ENCODE data around the gene ADTRP.
"Not testable (repeated sequence)": the region's sequence is repeated elsewhere in the genome, so short reads cannot be mapped to it uniquely, and the experiment has no call there.

The ADTRP gene

DNA sequence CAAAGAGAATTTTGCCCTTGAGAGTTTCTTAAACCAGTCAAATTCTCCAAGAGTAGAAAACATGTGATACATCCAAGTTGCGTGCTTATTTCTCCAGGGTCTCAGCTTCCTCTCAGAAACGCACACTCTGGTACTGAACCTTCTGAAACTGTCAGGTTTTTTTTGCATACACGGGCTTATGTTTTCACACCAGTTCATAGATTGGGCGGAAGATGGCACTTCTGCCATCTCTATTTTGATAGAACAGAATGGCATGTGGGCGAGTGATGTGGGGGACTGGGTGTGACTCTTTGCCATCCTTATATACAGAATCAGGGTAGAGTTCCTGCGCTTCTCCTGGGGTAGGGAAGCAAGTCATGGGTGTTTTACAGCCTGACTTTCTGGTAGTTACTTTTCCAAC lies 56.4 kb downstream of the ADTRP start:
- DNase-seq = no peak

DNA sequence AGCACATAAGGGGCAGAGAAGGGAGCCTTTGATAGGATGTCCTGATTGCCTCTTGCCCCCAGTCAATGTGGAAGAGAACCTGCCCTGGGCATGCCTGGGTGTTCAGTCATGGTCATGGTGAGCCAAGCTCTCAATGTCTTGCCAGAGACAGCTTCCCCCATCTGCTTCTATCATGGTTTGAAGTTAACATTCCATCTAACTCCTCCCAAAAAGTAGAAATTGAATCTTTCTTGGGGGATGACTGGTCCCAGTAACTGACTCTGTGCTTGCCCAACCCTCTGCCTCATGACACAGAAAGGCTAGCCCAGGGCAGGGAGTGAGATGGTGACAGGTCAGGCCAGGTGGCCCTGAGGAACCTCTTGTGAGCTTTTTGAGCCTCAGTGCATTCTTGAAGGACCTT lies 60.1 kb downstream of the ADTRP start:
- DNase-seq = no peak

DNA sequence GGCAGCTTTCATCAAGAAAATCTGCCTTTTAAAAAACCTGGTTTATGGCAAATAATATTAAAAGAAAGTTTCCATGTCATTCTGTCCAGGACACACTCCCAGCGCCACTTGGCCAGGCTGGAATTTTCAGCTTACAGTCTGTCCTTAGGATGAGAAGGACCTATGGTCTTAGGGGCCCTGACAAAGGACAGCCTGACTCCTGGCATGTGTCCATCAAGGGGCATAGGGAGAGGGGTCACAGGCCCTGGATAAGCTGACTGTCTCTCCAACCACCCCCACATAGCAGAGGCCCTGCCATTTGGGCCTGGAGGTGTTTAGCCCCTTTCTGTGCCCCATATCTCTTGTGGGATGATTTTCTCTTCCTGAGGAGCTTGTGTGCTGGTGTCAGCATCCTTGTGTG lies 60.6 kb downstream of the ADTRP start:
- DNase-seq = no peak

DNA sequence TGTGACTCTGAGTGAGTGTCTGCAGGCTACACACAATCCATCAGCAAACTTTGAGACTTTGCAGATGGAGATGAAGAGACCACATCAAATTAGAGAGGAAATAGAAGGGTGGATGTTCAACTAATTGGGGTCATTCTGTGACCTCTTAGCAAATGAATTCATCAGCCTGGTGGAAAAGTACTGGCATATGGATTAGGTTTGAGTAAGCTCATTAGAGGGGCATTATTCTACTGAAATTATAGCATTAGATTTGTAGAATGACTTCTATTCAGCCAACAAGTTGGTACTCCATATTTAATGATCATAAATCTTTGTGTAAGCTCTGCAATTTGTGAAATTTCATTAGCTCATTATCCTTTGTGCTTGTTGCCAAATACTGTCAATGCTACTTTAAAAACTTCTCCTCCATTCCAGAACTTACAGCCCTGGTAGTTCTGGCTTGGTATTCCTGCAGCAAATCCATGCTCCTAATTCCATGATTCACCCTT lies 63.8 kb downstream of the ADTRP start:
- DNase-seq = no peak

DNA sequence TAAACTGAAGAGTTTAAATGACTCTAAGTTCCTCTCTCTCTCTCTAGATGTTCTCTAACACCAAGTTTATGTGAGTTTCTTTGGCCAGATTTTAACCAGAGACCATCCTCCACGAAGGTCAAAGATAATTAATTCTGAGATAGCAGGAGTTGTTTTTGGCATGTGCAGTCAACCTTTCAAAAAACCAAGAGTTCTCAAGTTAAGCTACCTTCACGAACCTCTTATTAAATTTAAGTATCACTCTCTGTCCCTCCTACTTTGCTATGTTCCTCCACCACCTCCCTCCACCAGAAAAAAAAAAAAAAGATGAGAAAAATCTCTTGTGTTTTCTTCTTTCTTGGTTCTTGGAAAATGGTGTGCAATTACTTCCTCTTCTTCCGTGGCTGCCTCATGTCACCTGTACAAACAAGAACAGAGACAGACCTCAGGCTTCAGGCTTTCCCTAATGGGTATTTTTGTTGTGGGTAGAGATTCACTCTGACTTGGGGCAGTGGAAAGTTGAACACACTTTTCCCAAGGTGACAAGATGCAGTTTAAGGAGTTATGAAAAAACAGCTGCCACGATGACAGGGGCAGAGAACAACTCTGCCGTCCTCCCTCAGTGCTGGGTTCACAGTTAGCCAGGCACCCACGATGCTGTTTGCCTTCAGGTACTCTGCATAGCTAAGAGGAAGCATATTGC lies 64.3 kb downstream of the ADTRP start:
- DNase-seq = peak; percentile 42 to 44

DNA sequence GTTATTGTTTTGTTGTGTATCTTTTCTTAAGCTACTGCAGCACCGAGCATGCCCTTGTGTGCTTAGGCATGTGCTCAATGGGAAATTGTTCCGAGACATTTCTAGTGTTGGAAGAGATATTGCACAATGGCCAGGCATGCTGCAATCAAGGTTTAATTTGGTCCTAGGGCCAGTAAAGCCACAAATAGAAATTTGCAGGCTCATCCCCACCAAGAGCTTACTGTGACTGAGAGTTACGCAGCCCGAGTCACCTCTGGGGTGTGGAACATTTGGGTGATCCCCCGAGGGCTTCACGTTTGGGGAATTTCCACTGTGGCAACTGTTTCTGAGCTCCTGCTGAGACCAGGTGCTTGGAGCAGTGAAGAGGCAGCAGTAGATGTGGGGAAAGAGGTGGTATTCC lies 65.8 kb downstream of the ADTRP start:
- peak; percentile 57 to 63 for DNase-seq

DNA sequence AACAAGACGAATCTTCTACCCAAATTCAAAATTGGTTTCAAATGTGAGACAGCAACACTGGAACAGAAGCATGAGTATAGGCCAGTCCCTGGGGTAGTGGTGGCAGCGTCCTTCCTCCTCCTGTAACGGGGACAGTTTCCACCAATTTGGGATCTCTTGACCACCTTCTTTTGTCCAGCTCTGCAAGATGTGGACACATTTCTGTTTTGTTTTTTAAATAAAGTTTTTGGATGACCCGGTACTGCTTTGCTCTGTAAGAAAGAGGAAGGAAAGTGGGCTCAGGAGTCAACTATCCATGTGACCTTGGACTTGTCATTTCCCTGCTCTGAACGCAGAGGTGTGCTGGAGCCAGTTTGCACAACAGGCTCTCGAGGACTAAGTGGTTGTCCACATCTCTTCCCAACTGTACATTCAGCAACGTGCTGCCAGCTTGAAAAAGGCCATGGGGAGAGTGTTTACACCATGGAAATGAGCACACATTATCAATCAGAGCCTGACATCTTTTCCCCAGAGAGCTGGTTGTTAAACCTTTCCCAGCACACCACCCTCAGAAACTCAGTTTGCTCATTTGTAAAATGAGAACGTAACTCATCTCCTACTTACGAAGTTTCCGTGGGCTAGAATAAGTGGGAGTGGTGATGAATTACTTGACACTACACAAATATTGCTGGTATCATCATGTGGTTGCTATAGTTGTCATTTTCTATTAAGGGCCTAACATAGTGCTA lies 66.5 kb downstream of the ADTRP start:
- peak in 1 of 2 donors; percentile 52 for DNase-seq

DNA sequence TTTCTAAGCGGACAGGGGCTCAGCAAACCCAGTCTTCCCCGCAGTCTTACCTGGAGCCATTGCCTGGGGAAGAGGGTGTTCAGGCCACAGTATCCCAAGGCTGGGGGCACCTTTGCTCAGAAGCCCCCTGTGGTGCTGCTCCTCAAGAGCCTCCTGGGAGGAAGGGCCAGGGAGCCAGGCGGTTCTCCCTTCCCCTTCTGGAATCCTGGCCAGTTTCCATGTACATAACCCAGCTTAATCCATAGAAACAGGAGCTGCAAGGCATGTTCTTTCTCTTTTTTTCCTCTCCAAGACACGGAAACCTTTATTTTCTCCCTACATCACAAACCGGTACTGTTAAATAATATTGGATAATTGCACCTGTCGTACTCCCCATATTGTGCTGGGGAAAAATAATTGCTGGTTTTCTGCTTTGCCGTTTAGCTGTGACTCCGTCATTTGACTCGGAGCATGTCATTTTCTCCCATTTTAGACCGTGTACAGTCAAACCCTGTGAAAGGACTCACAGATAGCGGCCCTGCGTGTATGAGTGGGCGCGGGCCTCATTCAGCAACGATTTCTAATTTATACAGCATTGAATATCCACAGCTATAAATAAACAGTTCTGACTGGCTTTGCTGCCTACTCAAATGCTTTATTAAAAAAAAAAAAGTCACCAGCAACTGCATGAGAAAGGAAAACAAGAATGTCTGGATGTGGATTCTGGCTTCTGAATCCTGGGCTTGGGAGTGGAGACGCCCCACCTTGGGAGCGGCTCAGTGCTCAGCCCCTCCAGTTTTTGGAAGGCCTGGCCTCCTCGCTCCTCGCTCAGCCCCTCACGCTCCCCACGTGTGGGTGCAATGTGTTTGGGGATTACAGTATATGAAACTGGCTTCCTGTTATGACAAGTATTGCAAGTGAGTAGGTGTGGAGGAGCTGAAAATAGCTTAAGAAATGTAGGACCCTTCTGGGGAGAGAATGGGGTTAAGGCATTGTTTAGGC lies 67.3 kb downstream of the ADTRP start:
- peak; percentile 79 to 82 for DNase-seq

DNA sequence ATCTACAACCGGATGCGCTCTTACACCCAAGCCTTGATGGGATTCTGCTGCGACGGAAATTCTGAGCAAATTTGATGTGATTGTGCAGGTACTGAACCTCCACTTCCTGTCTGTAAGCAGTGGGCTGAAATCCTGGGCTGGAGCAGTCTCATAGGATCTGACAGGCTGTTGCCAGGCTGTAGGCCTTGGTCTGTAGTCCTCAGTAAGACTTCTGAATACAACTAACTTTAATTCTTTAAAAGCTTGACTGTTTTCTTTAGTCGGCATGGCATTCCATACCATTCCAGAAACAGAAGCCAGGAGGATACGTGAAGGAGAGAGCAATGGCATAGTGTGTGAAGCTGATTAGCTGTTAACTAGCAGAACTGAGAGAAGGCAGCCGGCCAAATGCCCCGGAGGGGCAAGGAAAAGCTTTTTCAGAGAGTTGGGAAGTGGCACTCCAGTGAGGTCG lies 68.3 kb downstream of the ADTRP start:
- DNase-seq = peak; percentile 60 to 68

DNA sequence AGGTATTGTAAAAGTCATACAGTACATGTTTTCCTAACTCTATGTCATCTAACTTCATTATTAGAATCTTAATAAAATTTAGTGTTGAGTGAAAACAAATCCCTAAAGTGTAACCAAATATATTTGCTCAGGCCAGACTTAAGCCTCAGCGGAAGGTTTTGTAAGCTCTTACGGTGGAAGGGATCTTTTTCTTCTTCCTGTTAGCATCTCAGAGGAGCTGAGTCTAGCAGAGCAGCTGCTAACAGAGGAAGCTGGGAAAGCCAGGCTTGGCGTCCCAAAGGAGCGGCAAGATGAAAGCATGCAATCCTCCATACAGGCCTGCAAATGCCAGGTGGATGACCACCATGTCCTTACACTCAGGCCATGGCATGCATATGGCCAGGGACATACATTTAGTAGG lies 72.4 kb downstream of the ADTRP start:
- no peak for DNase-seq

DNA sequence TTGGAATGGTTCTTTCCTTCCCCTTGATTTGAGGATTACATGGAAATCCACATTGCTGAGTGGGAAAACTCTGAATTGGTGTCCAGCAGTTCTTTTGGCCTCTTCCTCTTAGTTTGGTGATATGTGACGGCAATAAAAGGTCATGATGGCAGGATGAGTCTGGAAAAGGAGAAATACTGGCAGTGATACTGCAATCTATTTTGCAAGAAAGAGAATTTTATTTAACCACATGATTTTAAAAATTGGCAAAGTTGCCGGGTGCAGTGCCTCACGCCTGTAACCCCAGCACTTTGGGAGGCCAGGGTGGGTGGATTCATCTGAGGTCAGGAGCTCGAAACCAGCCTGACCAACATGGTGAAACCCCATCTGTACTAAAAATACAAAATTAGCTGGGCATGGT lies 73.1 kb downstream of the ADTRP start:
- no peak for DNase-seq

DNA sequence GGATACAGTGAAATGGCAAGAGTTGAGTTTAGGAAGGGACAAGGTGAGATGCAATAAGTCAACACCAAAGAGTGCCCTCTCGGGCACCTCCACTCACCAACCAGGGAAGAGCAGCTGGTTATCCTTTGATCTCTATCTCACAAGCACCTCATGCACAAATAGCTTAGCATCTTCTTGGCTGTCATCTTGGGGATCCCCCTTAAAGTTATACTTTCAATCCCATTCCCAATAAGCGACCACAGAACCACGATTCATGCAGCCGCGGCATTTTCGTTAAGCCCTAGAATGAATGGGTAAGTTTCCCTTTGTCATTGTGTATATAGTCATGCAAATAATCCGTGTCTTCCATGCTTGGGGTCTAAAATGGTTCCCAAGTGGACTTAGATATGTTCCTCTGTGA lies 73.5 kb downstream of the ADTRP start:
- peak in 1 of 2 donors; percentile 45 for DNase-seq

DNA sequence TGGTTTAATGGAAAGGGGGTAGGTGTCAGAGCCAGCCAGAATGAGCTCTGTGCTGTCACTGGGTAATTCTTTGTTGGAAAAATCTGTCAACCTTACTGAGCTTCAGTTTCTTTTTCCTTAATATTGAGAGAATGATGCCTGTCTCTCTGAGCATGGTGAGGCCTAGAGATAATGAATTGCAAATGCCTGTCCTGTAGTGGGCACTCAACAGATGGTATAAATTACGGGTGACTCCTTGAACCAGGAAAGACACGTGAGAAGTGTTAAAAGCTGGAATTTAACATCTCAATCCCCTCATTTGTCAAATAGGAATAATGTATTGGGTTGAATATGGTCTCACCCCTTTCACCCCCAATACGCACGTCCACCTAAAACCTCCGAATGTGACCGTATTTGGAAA lies 74.9 kb downstream of the ADTRP start:
- no peak for DNase-seq

DNA sequence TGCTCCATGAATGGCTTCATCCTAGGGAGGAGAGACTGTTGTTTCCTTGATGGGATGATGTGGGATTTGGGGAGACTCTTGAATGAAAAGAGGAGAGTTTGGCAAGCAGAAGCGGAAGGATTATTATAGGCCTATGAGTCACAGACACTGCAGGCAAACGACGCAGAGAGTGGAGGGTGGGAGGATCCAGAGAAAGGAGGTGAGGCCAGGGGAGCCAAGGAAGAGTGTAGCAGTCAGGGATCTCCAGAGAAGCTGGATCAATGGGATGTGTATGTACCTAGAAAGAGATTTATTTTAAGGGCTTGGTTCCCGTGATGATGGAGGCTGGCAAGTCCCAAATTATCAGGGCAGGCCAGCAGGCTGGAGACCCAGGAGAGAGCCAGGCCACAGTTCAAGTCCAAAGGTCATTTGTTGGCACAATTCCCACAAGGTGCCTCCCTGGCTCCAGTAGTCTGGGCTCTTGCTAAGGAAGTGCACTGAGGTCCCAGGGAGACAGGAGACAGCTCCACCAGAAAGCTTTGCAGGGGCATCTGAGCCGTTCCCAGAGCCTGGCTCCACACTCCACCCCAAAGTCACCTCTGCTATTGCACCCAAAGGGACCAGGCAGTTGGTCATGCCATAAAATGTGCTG lies 76.0 kb downstream of the ADTRP start:
- no peak for DNase-seq

DNA sequence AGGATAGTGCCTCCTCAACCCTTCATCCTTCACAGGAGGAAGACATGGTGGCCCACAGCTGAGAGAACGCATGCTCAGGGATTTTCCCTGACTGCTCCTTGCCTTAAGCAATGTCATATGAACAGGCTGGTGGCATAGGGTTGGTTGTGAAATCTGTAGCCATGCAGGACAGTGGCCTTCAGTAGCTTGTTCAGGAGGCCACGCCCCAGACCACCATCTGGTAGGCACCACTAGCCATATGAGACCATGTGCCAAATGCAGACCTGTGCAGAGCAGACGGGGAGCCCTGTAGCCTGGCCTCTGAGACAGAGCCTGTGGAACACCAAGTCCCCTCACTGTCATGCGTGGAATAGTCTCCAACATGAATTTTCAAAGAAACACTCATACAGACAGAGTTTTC lies 76.5 kb downstream of the ADTRP start:
- DNase-seq = no peak

DNA sequence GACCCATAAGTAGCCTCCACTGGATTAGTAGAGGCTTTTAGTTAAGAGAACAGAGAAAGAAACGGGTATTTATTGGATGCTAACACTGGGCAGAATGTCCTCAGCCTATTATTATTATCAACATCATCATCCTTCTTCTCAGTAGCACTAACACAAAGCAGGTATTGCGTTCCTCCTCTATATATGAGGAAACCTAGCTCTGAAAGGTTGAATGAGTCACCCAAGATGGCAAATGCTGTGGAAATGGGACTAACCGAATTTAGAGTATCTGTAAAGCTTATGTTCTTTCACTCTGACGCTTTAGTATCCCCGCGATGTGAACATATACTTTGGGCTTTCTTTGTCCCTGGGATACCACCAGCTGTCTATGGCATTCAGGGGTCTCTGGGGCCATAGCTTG lies 77.0 kb downstream of the ADTRP start:
- no peak for DNase-seq

DNA sequence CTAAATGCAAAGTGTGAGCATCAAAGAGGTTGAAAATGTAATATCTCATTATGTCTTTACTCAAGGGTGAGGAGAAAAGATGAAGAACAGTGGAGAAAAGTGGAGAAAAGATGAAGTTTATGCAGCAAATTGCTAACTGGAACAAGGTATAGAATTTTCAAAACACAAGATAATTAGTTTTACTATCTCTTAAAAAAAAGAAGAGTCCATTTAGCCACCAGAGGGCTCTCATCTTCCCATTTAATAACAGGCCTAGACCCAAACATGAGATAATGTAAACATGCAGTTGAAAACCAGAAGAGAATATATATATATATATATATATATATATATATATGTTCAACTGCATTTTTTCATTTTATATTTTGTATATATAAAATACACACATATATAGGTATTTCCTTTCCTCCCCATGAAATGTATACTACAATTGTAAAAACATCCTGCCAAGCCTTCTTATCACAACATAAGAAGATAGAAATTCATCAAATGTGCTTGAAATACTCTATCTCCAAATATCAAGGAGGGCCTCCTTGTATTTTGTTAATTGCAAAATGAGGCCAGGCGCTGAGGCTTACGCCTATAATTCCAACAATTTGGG lies 78.4 kb downstream of the ADTRP start:
- DNase-seq = no peak

DNA sequence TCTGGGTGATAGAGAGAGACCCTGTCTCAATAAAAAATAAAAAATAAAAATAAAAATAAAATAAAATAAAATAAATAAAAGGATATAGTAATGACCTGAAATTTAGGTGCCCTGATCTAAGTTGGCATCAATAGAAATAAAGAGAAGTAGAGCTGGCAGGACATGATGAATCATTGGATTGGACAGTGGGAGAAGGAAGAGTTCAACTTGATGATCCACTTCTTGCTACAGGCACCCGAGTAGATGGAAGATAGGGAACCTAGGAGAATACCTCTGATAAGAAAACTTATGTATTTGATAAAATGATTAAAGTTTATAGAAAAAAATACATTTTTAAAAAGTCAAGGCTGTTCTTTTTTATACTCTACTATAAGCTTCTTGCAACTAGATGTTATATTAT lies 79.0 kb downstream of the ADTRP start:
- no peak for DNase-seq

DNA sequence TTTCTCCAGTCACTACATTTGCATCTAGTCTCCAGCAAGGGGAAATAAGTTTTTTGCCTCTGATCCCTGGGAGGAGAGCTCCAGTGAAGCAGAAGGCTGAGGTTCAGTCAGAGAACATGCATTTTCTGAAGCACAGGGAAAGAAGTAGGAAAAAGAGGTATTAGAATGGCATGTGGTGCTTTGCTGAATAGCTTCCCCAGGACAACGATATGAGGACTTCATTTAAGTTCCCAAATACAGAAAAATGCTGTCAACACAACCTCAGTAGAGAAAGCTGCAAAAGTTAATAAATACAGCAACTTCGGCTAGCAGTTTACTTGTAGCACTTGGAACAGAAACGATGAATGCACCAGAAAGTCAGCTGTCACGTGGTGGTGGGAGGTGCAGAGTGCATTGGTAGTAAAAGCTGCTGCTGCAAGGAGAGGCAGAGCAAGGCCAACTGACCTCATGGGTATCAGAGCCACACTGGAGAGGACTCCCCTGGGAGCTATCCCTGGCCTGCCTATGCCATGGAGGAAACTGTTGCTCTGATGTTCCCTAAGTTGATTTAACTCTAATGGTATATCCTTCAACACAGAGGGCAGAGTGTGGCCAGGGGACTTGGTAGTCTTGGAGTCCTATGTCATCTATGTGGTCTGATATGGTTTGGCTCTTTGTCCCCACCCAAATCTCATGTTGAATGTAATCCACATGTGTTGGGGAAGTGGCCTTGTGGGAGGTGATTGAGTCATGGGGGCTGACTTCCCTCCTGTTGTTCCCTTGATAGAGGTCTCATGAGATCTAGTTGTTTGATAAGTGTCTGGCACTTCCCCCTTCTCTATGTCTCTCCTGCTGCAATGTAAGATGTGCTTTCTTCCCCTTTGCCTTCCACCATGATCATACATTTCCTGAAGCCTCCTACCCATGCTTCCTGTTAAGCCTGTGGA lies 85.9 kb downstream of the ADTRP start:
- no peak for DNase-seq

DNA sequence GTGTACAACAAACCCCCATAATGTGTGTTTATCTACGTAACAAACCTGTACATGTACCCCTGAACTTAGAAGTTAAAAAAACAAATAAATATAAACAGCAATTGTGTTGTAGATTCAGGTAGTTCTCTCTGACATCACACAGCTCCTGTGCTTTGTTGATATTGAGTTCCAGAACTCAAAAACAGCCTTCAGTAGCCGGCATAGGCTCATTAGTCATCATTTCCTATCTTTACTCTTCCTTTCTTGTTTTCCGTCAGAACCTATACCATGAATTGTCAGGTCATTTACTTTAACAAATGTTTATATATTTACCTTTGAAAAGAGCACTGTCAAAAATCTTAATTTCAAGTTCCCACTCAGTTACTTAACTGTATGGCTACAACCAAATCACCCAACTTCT lies 88.8 kb downstream of the ADTRP start:
- DNase-seq = no peak

DNA sequence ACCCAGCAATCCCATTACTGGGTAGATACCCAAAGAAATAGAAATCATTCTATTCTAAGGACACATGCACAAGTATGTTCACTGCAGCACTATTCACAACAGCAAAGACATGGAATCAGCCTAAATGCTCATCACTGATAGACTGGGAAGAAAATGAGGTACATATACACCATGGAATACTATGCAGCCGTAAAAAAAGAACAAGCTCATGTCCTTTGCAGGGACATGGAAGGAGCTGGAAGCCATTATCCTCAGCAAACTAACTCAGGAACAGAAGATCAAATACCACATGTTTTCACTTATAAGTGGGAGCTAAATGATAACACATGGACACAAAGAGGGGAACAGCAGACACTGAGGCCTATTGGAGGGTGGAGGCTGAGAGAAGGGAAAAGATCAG lies 89.2 kb downstream of the ADTRP start:
- not testable (repeated sequence) for DNase-seq

DNA sequence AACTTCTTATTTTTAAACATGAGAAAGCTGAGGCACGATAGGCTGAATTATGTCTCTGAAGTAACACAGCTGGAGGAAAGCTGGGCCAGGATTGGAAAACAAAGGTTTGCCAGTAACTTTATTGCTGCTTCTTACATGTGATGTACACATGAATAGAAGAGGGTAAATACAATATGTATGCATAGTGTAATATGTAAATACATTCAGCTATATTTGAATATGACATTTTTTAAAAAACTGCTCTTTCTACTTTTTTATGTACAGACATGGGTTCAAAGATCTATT lies 90.2 kb downstream of the ADTRP start:
- no peak for DNase-seq

Data from stimulated activated CD4-positive, alpha-beta T cell treated with anti-CD3 and anti-CD28 coated beads, Interleukin-2, amount 100 ng/mL, for 24 hours (primary cell).